NCI-H1694 treated with DMSO at 0.1 percent for 48 hours (cell line): ENCODE data around the gene LEFTY2.
"Not testable (repeated sequence)": the region's sequence is repeated elsewhere in the genome, so short reads cannot be mapped to it uniquely, and the experiment has no call there.

Experiments used
- DNase-seq: peaks from one replicate; lab custom pipeline; 2025; lab: John Stamatoyannopoulos, UW

Gene LEFTY2

GRCh38 chr1:225899044-225899925 is 41.7 kb downstream of the LEFTY2 start:
- no peak for DNase-seq

- DNase-seq: no peak
Measured at GRCh38 chr1:225897595-225898514, 43.2 kb downstream of the LEFTY2 start.

DNA sequence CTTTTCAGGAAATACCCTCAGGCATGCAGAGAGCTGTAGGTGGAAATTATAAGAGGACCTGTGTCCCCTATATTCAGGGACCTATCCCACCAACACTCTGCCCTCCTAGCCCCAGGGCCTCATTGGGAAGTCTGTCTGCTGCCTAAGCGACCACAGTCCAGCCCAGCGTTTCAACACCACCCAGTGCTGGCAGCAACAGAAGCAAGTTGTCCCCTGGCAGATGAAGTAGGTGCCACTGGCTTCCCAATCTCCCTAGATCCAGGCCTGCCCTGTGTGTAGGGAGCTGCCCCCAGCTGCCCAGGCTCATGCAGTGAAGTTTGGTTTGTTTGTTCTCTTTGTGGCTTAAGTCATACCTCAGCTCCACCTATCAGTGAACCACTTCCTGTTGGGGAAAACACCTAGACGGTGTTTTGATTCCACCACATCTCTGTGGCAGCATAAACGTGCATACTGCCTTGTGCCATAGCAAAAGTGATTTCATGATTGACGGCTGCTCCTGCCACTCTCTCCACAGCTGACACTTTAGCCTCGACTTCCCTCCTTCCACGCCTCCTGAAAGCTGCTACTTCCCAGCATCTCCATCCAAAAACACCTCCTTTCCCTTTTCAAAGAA is 44.0 kb downstream of the LEFTY2 start:
- DNase-seq: no peak

GRCh38 chr1:225896494-225896893 is 44.5 kb downstream of the LEFTY2 start:
- DNase-seq: no peak

DNA sequence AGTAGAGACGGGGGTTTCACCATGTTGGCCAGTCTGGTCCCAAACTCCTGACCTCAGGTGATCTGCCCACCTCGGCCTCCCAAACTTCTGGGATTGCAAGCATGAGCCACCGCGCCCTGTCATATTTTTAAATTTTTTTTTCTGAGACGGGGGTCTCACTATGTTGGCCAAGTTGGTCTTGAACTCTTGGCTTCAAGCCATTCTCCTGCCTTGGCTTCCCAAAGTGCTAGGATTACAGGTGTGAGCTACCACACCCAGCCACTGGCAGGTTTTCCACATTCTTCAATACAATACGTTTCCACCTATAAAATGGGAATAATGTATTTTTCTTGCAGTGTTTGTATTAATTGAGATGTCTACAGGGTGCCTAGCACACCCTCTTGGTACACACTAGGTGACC is 48.7 kb downstream of the LEFTY2 start:
- DNase-seq: no peak

- DNase-seq: no peak
Measured at GRCh38 chr1:225891229-225891972, 49.6 kb downstream of the LEFTY2 start.

GRCh38 chr1:225890346-225891228 is 50.4 kb downstream of the LEFTY2 start:
- no peak for DNase-seq

DNA sequence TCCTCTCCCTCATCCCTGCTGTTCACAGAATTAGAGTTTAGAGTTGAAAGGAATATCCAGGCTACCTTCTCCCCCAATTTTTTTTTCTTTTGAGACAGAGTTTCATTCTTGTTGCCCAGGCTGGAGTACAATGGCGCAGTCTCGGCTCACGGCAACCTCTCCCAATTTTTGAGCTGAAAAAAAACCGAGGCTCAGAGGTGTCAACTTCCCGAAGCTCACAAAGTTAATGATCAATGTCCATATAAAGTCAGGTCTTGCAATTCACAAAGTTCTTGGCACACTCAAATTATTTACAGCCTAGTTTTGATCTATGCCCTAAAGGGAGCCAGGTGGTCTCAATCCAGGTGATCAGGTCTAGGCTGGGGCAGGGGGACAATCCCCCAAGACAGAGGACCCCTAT is 51.3 kb downstream of the LEFTY2 start:
- no peak for DNase-seq

GRCh38 chr1:225888898-225889601 is 52.0 kb downstream of the LEFTY2 start, which contains the start of gene LEFTY1:
TSS of gene LEFTY1 (minus strand) at chr1:225889146. CDS start at chr1:225889066, 80 bp downstream.
- no peak for DNase-seq

- no peak for DNase-seq
Measured at GRCh38 chr1:225888289-225888897, 52.6 kb downstream of the LEFTY2 start.

DNA sequence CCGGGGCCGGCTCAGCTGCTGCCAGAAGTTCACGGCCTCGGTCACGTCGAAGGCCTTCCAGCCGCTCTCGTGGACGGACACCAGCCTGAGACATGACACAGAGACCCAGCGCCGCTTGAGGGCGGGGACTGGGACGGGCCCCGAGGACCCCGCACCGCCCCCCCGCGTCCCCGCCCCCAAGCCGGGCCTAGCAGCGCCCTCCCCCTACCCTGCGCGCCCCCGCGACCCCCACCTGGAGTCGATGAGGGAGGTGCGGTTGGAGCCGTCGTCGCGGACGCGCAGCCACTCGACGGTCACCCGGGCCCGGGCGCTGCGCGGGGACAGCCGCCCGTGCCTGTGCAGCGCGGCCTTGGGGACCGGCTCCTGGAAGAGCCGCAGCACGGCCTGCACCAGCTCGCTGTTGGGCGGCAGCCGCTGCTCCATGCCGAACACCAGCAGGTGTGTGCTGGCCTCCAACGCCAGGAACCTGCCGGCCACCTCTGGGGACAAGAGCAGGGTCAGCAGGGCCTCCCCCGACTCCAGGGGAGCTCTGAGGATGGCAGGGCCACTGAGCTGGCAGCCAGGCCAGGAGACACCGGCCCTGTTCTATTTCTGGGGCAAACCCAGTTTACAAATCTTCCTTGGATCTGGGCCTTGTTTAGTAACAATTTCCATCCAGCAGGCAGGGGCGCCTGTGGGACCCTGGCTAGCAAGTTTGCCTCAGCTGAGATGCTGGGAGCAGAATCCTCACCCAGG is 53.3 kb downstream of the LEFTY2 start:
- DNase-seq: not testable (repeated sequence)

DNA sequence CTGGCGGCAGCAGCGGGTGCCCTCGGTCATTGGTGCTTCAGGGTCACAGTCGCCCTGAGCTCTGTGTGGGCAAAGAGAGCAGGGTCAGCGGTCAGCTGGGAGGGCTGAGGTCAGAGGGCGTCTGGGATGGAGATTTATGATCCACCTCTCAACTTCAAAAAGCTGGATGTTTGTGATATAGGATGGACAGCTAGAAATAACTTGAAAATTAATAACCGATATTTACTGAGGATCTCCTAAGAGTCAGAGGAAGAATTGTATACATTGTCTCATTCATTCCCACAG is 54.0 kb downstream of the LEFTY2 start:
- no peak for DNase-seq
